HL-60 (cell line): ENCODE measurements around the gene TMEM245.

ENCODE experiments used
- GABPA ChIP-seq: IDR thresholded peaks from 2 replicates; pipeline ENCODE4 v1.6.1; 2012; ENCODE audit warnings: low read depth
- POLR2AphosphoS5 ChIP-seq: IDR thresholded peaks from 2 replicates; pipeline ENCODE4 v1.6.1; 2012; ENCODE audit warnings: low read depth
- SPI1 ChIP-seq: IDR thresholded peaks from 2 replicates; pipeline ENCODE4 v1.6.1; 2012; ENCODE audit warnings: low read depth, mild to moderate bottlenecking, borderline replicate concordance
- TF ChIP-seq, protein P1 (sequence below): IDR thresholded peaks from one replicate; pipeline ENCODE4 v1.5.1; 2011; ENCODE audit warnings: low read length, control low read depth, inconsistent platforms; ENCODE audit not compliant: insufficient read depth
- TF ChIP-seq, protein P2 (sequence below): IDR thresholded peaks from 2 replicates; pipeline ENCODE4 v1.6.1; 2012; ENCODE audit warnings: low read depth; ENCODE audit not compliant: insufficient replicate concordance

DNA sequence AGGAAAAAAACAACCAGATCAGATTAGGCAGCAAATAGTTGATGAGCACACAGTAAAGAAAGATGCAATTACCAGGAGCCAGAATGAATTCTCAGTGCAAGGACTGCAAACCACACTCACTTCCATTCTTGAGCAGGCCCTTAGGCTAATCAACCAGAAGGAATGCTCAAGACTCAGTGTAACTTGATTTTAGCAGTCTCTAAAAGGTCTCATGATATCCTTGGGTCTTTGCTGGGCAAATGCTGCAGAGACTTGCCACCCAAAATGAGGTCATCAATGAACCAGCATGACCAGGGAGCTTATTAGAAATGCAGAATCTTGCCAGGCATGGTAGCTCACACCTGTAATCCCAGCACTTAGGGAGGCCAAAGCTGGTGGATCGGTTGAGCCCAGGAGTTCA is 20.1 kb upstream of the TMEM245 start:
- TF ChIP-seq, protein P1, sequence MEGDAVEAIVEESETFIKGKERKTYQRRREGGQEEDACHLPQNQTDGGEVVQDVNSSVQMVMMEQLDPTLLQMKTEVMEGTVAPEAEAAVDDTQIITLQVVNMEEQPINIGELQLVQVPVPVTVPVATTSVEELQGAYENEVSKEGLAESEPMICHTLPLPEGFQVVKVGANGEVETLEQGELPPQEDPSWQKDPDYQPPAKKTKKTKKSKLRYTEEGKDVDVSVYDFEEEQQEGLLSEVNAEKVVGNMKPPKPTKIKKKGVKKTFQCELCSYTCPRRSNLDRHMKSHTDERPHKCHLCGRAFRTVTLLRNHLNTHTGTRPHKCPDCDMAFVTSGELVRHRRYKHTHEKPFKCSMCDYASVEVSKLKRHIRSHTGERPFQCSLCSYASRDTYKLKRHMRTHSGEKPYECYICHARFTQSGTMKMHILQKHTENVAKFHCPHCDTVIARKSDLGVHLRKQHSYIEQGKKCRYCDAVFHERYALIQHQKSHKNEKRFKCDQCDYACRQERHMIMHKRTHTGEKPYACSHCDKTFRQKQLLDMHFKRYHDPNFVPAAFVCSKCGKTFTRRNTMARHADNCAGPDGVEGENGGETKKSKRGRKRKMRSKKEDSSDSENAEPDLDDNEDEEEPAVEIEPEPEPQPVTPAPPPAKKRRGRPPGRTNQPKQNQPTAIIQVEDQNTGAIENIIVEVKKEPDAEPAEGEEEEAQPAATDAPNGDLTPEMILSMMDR, result no peak
- TF ChIP-seq, protein P2, sequence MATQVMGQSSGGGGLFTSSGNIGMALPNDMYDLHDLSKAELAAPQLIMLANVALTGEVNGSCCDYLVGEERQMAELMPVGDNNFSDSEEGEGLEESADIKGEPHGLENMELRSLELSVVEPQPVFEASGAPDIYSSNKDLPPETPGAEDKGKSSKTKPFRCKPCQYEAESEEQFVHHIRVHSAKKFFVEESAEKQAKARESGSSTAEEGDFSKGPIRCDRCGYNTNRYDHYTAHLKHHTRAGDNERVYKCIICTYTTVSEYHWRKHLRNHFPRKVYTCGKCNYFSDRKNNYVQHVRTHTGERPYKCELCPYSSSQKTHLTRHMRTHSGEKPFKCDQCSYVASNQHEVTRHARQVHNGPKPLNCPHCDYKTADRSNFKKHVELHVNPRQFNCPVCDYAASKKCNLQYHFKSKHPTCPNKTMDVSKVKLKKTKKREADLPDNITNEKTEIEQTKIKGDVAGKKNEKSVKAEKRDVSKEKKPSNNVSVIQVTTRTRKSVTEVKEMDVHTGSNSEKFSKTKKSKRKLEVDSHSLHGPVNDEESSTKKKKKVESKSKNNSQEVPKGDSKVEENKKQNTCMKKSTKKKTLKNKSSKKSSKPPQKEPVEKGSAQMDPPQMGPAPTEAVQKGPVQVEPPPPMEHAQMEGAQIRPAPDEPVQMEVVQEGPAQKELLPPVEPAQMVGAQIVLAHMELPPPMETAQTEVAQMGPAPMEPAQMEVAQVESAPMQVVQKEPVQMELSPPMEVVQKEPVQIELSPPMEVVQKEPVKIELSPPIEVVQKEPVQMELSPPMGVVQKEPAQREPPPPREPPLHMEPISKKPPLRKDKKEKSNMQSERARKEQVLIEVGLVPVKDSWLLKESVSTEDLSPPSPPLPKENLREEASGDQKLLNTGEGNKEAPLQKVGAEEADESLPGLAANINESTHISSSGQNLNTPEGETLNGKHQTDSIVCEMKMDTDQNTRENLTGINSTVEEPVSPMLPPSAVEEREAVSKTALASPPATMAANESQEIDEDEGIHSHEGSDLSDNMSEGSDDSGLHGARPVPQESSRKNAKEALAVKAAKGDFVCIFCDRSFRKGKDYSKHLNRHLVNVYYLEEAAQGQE, result no peak
- no peak for TF ChIP-seq GABPA
- no peak for TF ChIP-seq POLR2AphosphoS5
- TF ChIP-seq SPI1, result no peak
